Tibial artery (tissue), 4 donors: Measurements from ENCODE around the gene ZBTB43.

Experiments
- DNase-seq, 2 donors: peaks; one replicate each; pipeline ENCODE4 v3.0.0-alpha.2; 2019
- H3K27ac ChIP-seq, 2 donors: fragments of 200-600 bp; sonication (generic) in 1 of 2; 1 replicate in 1 of 2; 2 replicates in 1 of 2; pipeline ENCODE4 v1.5.1; 2018 to 2019; ENCODE audit warnings: mild to moderate bottlenecking in 1 of 2
- H3K27me3 ChIP-seq, 2 donors: fragments of 200-600 bp; sonication (generic) in 1 of 2; one replicate each; pipeline versions ENCODE4 v1.5.1 to v1.6.0; 2016 to 2019
- H3K36me3 ChIP-seq, 3 donors: fragments of 200-600 bp; sonication (generic) in 2 of 3; one replicate each; pipeline ENCODE4 v1.5.1; 2016 to 2019; ENCODE audit warnings: mild to moderate bottlenecking in 2 of 3
- H3K4me1 ChIP-seq, 4 donors: fragments of 200-600 bp; sonication (generic) in 2 of 4; 1 replicate in 3 of 4; 2 replicates in 1 of 4; pipeline ENCODE4 v1.5.1; 2016 to 2019
- H3K4me3 ChIP-seq, 2 donors: fragments of 200-600 bp; sonication (generic) in 1 of 2; 1 replicate in 1 of 2; 2 replicates in 1 of 2; pipeline ENCODE4 v1.5.1; 2018 to 2019; ENCODE audit warnings: mild to moderate bottlenecking in 2 of 2
- H3K9me3 ChIP-seq, 3 donors: fragments of 200-600 bp; sonication (generic) in 1 of 3; one replicate each; pipeline ENCODE4 v1.5.1; 2016 to 2019
- CTCF ChIP-seq, 2 experiments: fragments of 200-600 bp in 1 of 2; fragments of 450-650 bp in 1 of 2; IDR thresholded peaks; one replicate each; pipeline ENCODE4 v1.5.1; 2017 to 2019; ENCODE audit warnings: antibody characterized with exemption in 2 of 2, mild to moderate bottlenecking in 1 of 2, moderate library complexity in 1 of 2
- intact Hi-C: fragments of 100-400 bp; cut with DNase I; formaldehyde crosslinking; loops from one replicate; pipeline ENCODE4 v1.15.0; 2023; ENCODE audit warnings: low total_unique reads

ZBTB43 gene

GRCh38 chr9:126804696-126805553 is at the start of gene ZBTB43:
TSS of gene ZBTB43 (plus strand) at chr9:126805040. CDS start at chr9:126832510, 27,470 bp downstream.
- Histone ChIP-seq H3K27me3 (no peaks in the 10 kb centered on the region), H3K4me3 (peak within 1 kb of the TSS; percentile 78 to 94), H3K36me3 (peaks cover 3 to 11% (median 5%) of the 10 kb centered on the region in 3 donors), H3K4me1 (peaks cover 0 to 39% (median 17%) of the 10 kb centered on the region in 4 donors), H3K9me3 (no peaks in the 10 kb centered on the region), H3K27ac (peak within 1 kb of the TSS; percentile 85 to 86)
- intact Hi-C loops, result no loop called here
- no peak for TF ChIP-seq CTCF (IDR thresholded peaks at IDR 0.05)
- DNase-seq, result peak; percentile 96 to 98

DNA sequence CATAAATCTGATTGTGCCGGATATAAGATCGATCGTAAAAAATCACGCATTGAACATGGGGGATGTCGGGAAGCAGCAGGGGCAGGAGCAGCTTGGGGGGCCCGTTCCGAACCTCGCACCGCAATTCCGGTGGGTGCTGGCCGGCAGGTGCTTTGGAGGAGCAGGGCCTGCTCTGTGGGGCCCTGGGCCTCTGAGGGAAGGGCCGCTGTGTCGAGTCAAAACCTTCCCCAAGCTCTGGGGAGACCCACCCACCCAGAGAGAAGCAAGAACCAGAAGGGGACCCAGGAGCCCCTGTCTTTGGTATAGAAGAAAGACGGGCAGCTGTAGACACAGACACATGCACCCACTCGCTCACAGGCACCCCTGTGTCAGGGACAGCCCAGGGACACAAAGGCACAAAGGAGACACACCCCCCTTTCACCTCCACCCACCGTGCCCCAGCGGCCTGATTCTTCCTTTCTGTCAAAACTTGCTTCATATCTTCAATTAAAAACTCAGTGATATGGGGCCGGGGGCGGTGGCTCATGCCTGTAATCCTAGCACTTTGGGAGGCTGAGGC is 49.4 kb upstream of the ZBTB43 start:
- intact Hi-C loops, result no loop called here
- no peaks in the 10 kb centered on the region for H3K36me3 ChIP-seq
- peaks cover 0 to 58% of the 10 kb centered on the region in 2 donors for H3K27me3 ChIP-seq
- no peaks in the 10 kb centered on the region for H3K9me3 ChIP-seq
- no peak for TF ChIP-seq CTCF (IDR thresholded peaks at IDR 0.05)
- no peak overlapping the region for H3K27ac ChIP-seq
- no peak for DNase-seq
- H3K4me1 ChIP-seq, result no peaks in the 10 kb centered on the region
- no peak overlapping the region for H3K4me3 ChIP-seq

- Histone ChIP-seq H3K4me3 (no peak overlapping the region), H3K9me3 (no peaks in the 10 kb centered on the region), H3K36me3 (no peaks in the 10 kb centered on the region), H3K4me1 (no peaks in the 10 kb centered on the region), H3K27ac (no peak overlapping the region), H3K27me3 (peaks cover 0 to 51% of the 10 kb centered on the region in 2 donors)
- no peak for TF ChIP-seq CTCF (IDR thresholded peaks at IDR 0.05)
- intact Hi-C loops, result no loop called here
- no peak for DNase-seq
Measured at GRCh38 chr9:126756238-126756637, 48.6 kb upstream of the ZBTB43 start.

DNA sequence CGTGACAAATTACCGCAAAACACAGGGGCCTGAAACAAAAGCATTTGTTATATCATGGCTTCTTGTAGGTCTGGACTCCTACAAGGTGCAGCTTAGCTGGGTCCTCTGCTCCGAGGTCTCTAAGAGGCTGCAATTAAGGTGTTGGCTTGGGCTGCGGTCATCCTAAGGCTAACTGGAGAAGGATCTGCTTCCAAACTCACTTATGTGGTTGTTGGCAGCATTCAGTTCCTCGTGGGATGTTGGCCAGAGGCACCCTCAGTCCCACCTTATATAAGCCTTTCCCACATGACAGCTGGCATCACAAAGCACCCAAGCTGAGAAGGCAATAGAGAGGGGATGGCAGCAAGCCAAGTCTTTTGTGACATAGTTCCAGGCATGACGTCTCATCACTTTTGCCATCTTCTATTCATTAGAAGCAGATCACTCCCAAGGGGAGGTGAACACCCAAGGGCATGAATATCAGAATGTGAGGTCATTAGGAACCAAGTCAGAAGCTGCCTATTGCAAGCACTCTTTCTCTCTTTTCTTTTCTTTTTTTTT is 47.9 kb upstream of the ZBTB43 start:
- Histone ChIP-seq H3K36me3 (no peaks in the 10 kb centered on the region), H3K4me1 (no peaks in the 10 kb centered on the region), H3K27ac (no peak overlapping the region), H3K9me3 (no peaks in the 10 kb centered on the region), H3K27me3 (peaks cover 0 to 48% of the 10 kb centered on the region in 2 donors), H3K4me3 (no peak overlapping the region)
- TF ChIP-seq CTCF (IDR thresholded peaks at IDR 0.05), result no peak
- intact Hi-C loops, result no loop called here
- DNase-seq, result no peak

- Histone ChIP-seq H3K9me3 (no peaks in the 10 kb centered on the region), H3K27ac (no peak overlapping the region), H3K36me3 (no peaks in the 10 kb centered on the region), H3K27me3 (peaks cover 0 to 44% of the 10 kb centered on the region in 2 donors), H3K4me1 (no peaks in the 10 kb centered on the region), H3K4me3 (no peak overlapping the region)
- no peak for DNase-seq
- intact Hi-C loops, result no loop called here
- no peak for TF ChIP-seq CTCF (IDR thresholded peaks at IDR 0.05)
Measured at GRCh38 chr9:126758916-126759585, 45.8 kb upstream of the ZBTB43 start.
